ENCODE results near the gene MRPL36. TPM values are rescaled to one million over a fixed set of nuclear protein-coding genes. Genes with fewer than 3 reads are reported as not detected.
"Not testable (repeated sequence)": the region's sequence is repeated elsewhere in the genome, so short reads cannot be mapped to it uniquely, and the experiment has no call there.

MRPL36 gene
- total RNA-seq, 1 donor from 2014 or later = 54.3 TPM

- no peak for ATAC-seq
These were observed 32.2 kb upstream of the MRPL36 start for GRCh38 chr5:1831677-1832313.

- no peak for ATAC-seq
These were observed 31.6 kb upstream of the MRPL36 start for GRCh38 chr5:1831257-1831656.

GRCh38 chr5:1830571-1831228, 31.1 kb upstream of the MRPL36 start:
- no peak for ATAC-seq

GRCh38 chr5:1827886-1828397, 28.3 kb upstream of the MRPL36 start:
- no peak for ATAC-seq

GRCh38 chr5:1827025-1827885, 27.6 kb upstream of the MRPL36 start:
- no peak for ATAC-seq

GRCh38 chr5:1826235-1826980, 26.8 kb upstream of the MRPL36 start:
- no peak for ATAC-seq

- ATAC-seq = no peak
These were observed 25.5 kb upstream of the MRPL36 start for GRCh38 chr5:1824903-1825841.

- ATAC-seq = no peak
These were observed 24.6 kb upstream of the MRPL36 start for GRCh38 chr5:1824109-1824821.

- ATAC-seq = no peak
These were observed 23.9 kb upstream of the MRPL36 start for GRCh38 chr5:1823381-1824034.

- no peak for ATAC-seq
These were observed 22.2 kb upstream of the MRPL36 start for GRCh38 chr5:1821862-1822261.

- no peak for ATAC-seq
These were observed 21.3 kb upstream of the MRPL36 start for GRCh38 chr5:1820926-1821325.

GRCh38 chr5:1820381-1820780, 20.7 kb upstream of the MRPL36 start:
- no peak for ATAC-seq

- ATAC-seq = no peak
These were observed 19.8 kb upstream of the MRPL36 start for GRCh38 chr5:1819458-1819857.

- no peak for ATAC-seq
These were observed 19.1 kb upstream of the MRPL36 start for GRCh38 chr5:1818784-1819183.

GRCh38 chr5:1817261-1818043, 17.8 kb upstream of the MRPL36 start:
- no peak for ATAC-seq

GRCh38 chr5:1816495-1817089, 17.0 kb upstream of the MRPL36 start:
- not testable (repeated sequence) for ATAC-seq

- ATAC-seq = no peak
These were observed 16.2 kb upstream of the MRPL36 start for GRCh38 chr5:1815881-1816292.

- no peak for ATAC-seq
These were observed 15.6 kb upstream of the MRPL36 start for GRCh38 chr5:1815071-1815786.
